Measurements from ENCODE around the gene ALDH5A1. TPM values are rescaled to one million over a fixed set of nuclear protein-coding genes. Genes with fewer than 3 reads are reported as not detected.

Gene ALDH5A1
- total RNA-seq = 10 to 100 TPM; 10.9 to 16.5 (median 14.3) TPM

DNA sequence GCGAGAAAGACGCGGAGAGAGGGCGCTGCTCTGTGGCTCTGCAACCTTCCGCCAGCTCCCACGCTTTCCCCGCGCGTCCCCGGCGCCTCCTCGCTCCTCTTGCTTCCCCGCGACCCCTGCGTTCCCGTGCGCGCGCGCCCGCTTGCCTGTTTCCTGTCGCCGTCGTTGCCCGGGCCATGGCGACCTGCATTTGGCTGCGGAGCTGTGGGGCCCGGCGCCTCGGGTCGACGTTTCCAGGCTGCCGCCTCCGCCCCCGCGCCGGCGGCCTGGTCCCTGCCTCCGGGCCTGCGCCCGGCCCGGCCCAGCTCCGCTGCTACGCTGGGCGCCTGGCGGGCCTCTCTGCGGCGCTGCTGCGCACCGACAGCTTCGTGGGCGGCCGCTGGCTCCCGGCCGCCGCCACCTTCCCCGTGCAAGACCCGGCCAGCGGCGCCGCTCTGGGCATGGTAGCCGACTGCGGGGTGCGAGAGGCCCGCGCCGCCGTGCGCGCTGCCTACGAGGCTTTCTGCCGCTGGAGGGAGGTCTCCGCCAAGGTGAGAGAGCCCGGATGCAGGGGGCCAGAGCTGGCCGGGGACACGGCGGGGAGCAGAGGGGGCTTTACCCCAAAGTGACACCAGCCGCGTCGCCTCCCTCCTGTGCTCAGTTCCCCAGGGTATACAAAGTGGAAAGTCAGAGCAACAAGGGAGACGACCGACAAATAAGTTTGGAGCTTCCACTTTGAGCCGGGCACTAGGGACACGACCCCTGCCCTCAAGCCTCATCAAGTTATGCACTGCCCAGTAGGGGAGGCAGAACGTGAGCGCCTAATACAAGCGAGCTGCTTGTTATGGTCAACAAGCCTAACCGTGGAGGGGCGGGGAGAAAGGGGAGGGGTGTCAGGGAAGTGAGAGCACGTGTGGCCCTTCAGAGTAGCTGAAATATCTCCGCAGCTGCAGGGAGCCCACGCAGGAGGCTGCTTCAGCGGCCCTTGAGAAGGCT lies at the start of gene ALDH5A1:
ALDH5A1 (plus strand) TSS at position 149 of the 975 bp plus-strand sequence; CDS start at position 177, 28 bp downstream.
- WGBS, 2 donors = 0 to 1% methylated on average over 34 to 82 of the region's 93 CpGs
- intact Hi-C loops (cut with DNase I; ENCODE audit: low total_unique reads) = no loop called here
- TF ChIP-seq CTCF (IDR thresholded peaks at IDR 0.05) (no peak), POLR2A (IDR thresholded peaks at IDR 0.05) (no peak)
- H3K4me3 ChIP-seq (ENCODE audit: low read depth, poor library complexity, severe bottlenecking) = peak within 1 kb of the TSS; percentile 52
- DNase-seq (ENCODE audit: low spot score in 2 of 2) = peak; percentile 38 to 90

DNA sequence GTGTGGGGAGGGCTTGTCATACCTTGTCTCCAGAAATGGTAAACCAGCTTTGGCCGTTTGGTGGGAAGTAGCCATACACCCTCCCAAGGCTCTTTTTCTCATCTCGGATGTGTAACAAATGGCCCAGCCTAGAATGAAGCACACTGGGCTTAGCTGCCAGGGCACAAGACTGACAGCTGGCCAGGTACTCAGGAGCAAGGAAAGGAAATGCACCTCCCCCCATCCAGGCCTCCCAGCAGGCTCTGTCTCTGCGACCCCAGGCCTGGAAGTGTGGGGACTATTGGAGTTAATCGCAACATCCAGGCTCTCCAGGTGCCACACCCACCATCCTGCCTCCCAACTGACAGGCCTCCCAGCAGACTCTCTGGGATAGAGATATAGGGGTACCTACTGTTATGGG lies 49.1 kb upstream of the ALDH5A1 start:
- 66 to 83% methylated on average over 4 of the region's 4 CpGs for WGBS, 2 donors
- intact Hi-C loops (cut with DNase I; ENCODE audit: low total_unique reads) = no loop called here
- TF ChIP-seq CTCF (IDR thresholded peaks at IDR 0.05) = no peak
- TF ChIP-seq POLR2A (IDR thresholded peaks at IDR 0.05) = no peak
- no peak overlapping the region for H3K4me3 ChIP-seq (ENCODE audit: low read depth, poor library complexity, severe bottlenecking)
- DNase-seq (ENCODE audit: low spot score in 2 of 2) = peak in 1 of 2 donors; percentile 54

DNA sequence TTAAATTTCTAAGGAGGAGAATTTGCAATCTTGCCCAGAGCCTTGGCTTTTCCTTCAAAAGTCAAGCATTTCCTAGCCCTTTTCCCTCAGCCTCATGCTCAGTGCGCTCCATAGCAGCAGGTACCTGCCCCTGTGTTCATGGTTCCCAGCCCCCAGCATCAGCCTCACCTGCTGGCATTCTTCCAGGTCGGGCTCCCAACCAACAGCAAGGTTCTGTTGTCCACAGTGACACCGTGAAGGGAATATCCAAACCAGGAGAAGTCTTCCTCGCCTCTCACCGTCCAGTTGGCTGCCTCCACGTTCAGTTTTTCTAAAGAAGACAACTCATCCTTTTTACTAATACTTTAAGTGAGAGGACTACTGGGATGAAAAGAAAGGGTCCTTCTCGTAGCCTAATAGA lies 48.1 kb upstream of the ALDH5A1 start:
- DNase-seq (ENCODE audit: low spot score in 2 of 2) = peak in 1 of 2 donors; percentile 69
- TF ChIP-seq POLR2A (IDR thresholded peaks at IDR 0.05) (no peak), CTCF (IDR thresholded peaks at IDR 0.05) (no peak)
- 86 to 88% methylated on average over 7 of the region's 7 CpGs for WGBS, 2 donors
- H3K4me3 ChIP-seq (ENCODE audit: low read depth, poor library complexity, severe bottlenecking) = no peak overlapping the region
- intact Hi-C loops (cut with DNase I; ENCODE audit: low total_unique reads) = no loop called here

DNA sequence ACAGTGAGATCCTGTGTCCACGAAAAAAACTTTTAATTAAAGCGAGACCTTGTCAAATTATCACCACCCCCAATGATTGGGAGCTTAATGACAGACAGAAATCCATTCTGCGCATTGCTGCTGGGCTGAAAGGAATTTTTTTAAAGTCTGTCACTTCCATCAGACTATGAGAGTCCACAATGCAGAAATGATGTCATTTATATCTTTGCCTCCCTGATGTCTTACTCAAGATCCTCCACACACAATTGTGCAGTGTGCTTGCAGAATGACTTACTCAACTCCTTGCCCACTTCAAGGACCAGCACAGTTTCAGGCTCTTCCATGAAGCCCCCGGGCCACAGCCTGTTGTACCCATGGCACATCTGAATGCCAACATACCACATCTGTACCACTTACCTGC lies 46.4 kb upstream of the ALDH5A1 start:
- TF ChIP-seq POLR2A (IDR thresholded peaks at IDR 0.05) (no peak), CTCF (IDR thresholded peaks at IDR 0.05) (no peak)
- intact Hi-C loops (cut with DNase I; ENCODE audit: low total_unique reads) = no loop called here
- DNase-seq (ENCODE audit: low spot score in 2 of 2) = no peak
- 67 to 77% methylated on average over 4 of the region's 4 CpGs for WGBS, 2 donors
- H3K4me3 ChIP-seq (ENCODE audit: low read depth, poor library complexity, severe bottlenecking) = no peak overlapping the region

GRCh38 chr6:24448828-24449525 lies 45.8 kb upstream of the ALDH5A1 start:
- WGBS, 2 donors = 57% methylated on average over 9 of the region's 9 CpGs
- H3K4me3 ChIP-seq (ENCODE audit: low read depth, poor library complexity, severe bottlenecking) = no peak overlapping the region
- DNase-seq (ENCODE audit: low spot score in 2 of 2) = peak in 1 of 2 donors; percentile 70
- TF ChIP-seq CTCF (IDR thresholded peaks at IDR 0.05) (no peak), POLR2A (IDR thresholded peaks at IDR 0.05) (no peak)
- intact Hi-C loops (cut with DNase I; ENCODE audit: low total_unique reads) = no loop called here

All from lower leg skin (tissue), 4 donors.